HepG2 (cell line): ENCODE data around the gene C22orf42. TPM values are rescaled to one million over a fixed set of nuclear protein-coding genes. Genes with fewer than 3 reads are reported as not detected.

Experiments used
- DNMT1 ChIP-seq: sonication (generic); formaldehyde crosslinking; IDR thresholded peaks from 2 replicates; pipeline ENCODE4 v1.5.1; 2020; ENCODE audit warnings: mild to moderate bottlenecking, missing genetic modification reagents
- FOXK2 ChIP-seq: fragments of 450-650 bp; IDR thresholded peaks from 2 replicates; pipeline ENCODE4 v1.6.1; 2016
- HIC2 ChIP-seq: sonication (generic); formaldehyde crosslinking; IDR thresholded peaks from 2 replicates; pipeline ENCODE4 v1.9.0; 2022; ENCODE audit warnings: low read depth, missing genetic modification reagents
- MLXIP ChIP-seq: sonication (generic); formaldehyde crosslinking; IDR thresholded peaks from 2 replicates; pipeline ENCODE4 v1.9.0; 2021; ENCODE audit warnings: missing genetic modification reagents, borderline replicate concordance
- NCOA1 ChIP-seq: sonication (generic); formaldehyde crosslinking; IDR thresholded peaks from 2 replicates; pipeline ENCODE4 v1.9.0; 2021; ENCODE audit warnings: missing genetic modification reagents
- PRDM15 ChIP-seq: sonication (generic); formaldehyde crosslinking; IDR thresholded peaks from 2 replicates; pipeline ENCODE4 v1.4.0; 2020; ENCODE audit warnings: missing genetic modification reagents
- SP140L ChIP-seq: sonication (generic); formaldehyde crosslinking; IDR thresholded peaks from 2 replicates; pipeline ENCODE4 v1.4.0; 2020; ENCODE audit warnings: missing genetic modification reagents, borderline replicate concordance
- TAF15 ChIP-seq: fragments of 200-400 bp; formaldehyde crosslinking; IDR thresholded peaks from one replicate; pipeline ENCODE4 v1.6.1; 2018; ENCODE audit warnings: mild to moderate bottlenecking, low read depth, low read length; ENCODE audit not compliant: poor library complexity, severe bottlenecking
- ZHX2 ChIP-seq, 2 experiments: sonication (generic) in 1 of 2; formaldehyde crosslinking in 1 of 2; IDR thresholded peaks; 2 replicates each; pipeline versions ENCODE4 v1.6.1 to v1.9.0; 2014 to 2022; ENCODE audit warnings: antibody characterized with exemption in 1 of 2, borderline replicate concordance in 1 of 2, inconsistent platforms in 1 of 2, low read depth in 1 of 2, missing genetic modification reagents in 1 of 2
- ZNF691 ChIP-seq: sonication (generic); formaldehyde crosslinking; IDR thresholded peaks from 2 replicates; pipeline ENCODE4 v1.4.0; 2020; ENCODE audit warnings: missing genetic modification reagents, low read depth, mild to moderate bottlenecking, borderline replicate concordance
- ZNF746 ChIP-seq: sonication (generic); formaldehyde crosslinking; IDR thresholded peaks from 2 replicates; pipeline ENCODE4 v1.8.0; 2022; ENCODE audit warnings: mild to moderate bottlenecking, missing genetic modification reagents
- polyA plus RNA-seq, 8 experiments: library from polyadenylated mRNA; depleted of rRNA in 3 of 8; stranded (reverse) in 7 of 8; unstranded in 1 of 8; fragments of >200 nt; fragmentation: Illumina TruSeq in 4 of 8; extraction: Trizol in 4 of 8; gene quantifications; 2 replicates each; pipeline versions ENCODE4 v1.2.1 to v1.2.3, GENCODE V29; 2011 to 2016; ENCODE audit warnings: low read depth in 4 of 8, missing spikeins in 1 of 8, mixed read lengths in 1 of 8; ENCODE audit not compliant: insufficient read depth in 1 of 8
- total RNA-seq, 5 experiments: library from RNA; depleted of rRNA; stranded (reverse); fragments of >200 nt; fragmentation: Illumina TruSeq; extraction: Trizol; gene quantifications; 2 replicates each; pipeline ENCODE4 v1.2.3, GENCODE V29; 2016; ENCODE audit warnings: low read depth in 1 of 5

Gene C22orf42
- total and polyA plus RNA-seq, 2 of the 13 experiments (the other 11 are each of a cell fraction or from before 2014, with no cell fraction given) = not detected

GRCh38 chr22:32206774-32207758, 48.0 kb upstream of the C22orf42 start (continued):
- TF ChIP-seq MLXIP (CRISPR knock-in tag) (no peak), PRDM15 (CRISPR knock-in tag) (no peak), ZNF691 (CRISPR knock-in tag) (no peak), SP140L (CRISPR knock-in tag) (no peak), TAF15 (no peak), ZHX2 (IDR thresholded peaks at IDR 0.05; ENCODE audit: low read depth) (no peak), ZHX2 (CRISPR knock-in tag; IDR thresholded peaks at IDR 0.05; ENCODE audit: borderline replicate concordance) (no peak), FOXK2 (no peak), NCOA1 (CRISPR knock-in tag) (no peak), ZNF746 (no peak), DNMT1 (CRISPR knock-in tag) (0 out of 2 replicates have a peak, but pooled peaks have one; percentile 33), HIC2 (CRISPR knock-in tag) (no peak)
